ENCODE results near the gene STX18. TPM values are rescaled to one million over a fixed set of nuclear protein-coding genes. Genes with fewer than 3 reads are reported as not detected.

Gene STX18
- total RNA-seq, 1 donor from 2014 or later, result 20.4 TPM

DNA sequence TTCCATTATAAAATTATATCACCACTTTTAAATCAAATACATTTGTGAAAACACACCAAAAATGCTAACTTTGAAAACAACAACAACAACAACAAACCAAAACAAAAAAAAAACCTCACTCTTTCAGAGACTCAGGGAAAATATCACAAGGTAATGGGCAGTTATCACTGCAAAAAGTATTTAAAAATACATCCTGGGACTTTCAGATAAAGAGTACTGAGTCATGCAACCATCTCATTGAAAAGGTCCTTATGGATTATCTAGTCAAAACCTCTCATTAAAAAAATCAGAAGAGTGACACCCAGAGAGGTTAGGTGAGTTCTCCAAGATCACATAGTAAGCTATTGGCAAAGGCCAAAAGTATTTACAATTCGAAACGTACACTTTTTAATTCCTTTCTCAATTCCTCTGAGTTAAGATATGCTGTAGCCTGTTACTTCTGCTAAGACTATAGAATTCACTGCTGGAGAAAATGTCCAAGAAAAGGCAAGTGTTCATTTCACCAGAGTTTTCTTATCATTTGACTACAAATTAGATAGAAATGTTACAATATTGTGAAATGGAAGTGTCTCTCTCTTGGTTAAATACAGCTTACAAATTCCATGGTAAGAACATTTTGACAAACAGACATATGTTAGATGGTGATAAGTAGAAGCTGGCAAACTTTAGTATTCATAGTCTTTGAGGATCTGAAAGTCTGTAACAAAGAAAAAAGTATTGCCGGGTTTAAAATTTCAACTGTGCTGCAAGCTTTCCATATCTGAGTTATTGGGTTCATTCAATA is 9.3 kb downstream of the STX18 start:
- H3K4me1 ChIP-seq, result peaks cover 48% of the 10 kb centered on the region
- H3K27me3 ChIP-seq, result no peaks in the 10 kb centered on the region
- H3K4me3 ChIP-seq, result no peak overlapping the region
- TF ChIP-seq POLR2AphosphoS5 (IDR thresholded peaks at IDR 0.05; ENCODE audit: insufficient read depth in 1 of 2, low read depth in 1 of 2) (no peak), POLR2A (IDR thresholded peaks at IDR 0.05) (no peak)
- TF ChIP-seq, protein P1, sequence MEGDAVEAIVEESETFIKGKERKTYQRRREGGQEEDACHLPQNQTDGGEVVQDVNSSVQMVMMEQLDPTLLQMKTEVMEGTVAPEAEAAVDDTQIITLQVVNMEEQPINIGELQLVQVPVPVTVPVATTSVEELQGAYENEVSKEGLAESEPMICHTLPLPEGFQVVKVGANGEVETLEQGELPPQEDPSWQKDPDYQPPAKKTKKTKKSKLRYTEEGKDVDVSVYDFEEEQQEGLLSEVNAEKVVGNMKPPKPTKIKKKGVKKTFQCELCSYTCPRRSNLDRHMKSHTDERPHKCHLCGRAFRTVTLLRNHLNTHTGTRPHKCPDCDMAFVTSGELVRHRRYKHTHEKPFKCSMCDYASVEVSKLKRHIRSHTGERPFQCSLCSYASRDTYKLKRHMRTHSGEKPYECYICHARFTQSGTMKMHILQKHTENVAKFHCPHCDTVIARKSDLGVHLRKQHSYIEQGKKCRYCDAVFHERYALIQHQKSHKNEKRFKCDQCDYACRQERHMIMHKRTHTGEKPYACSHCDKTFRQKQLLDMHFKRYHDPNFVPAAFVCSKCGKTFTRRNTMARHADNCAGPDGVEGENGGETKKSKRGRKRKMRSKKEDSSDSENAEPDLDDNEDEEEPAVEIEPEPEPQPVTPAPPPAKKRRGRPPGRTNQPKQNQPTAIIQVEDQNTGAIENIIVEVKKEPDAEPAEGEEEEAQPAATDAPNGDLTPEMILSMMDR (IDR thresholded peaks at IDR 0.05), result no peak
- intact Hi-C loops (cut with DNase I), result no loop called here
- no peak for DNase-seq (ENCODE audit: extremely low spot score in 2 of 2)
- H3K9me3 ChIP-seq, result no peaks in the 10 kb centered on the region
- H3K36me3 ChIP-seq, result no peaks in the 10 kb centered on the region
- H3K27ac ChIP-seq, result no peak overlapping the region

DNA sequence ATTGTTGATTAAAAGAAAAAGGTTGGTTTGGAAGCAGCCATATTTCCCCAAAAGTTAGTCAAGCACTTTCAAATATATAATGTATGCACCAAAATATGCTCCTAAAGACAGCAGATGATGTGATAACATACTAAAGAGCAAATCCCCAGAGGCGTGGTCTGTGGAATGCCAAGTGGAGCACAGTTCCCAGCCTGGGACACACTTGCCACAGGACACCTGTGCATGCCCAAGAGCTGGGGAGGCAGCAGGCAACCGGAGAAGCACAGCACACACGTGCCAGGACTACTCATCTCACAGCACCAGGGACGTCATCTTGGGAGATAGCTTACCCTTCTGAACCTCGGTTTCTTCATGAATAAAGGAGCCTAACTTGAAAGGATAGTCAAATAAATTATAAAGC is 12.5 kb downstream of the STX18 start:
- Histone ChIP-seq H3K27me3 (no peaks in the 10 kb centered on the region), H3K4me1 (peaks cover 32% of the 10 kb centered on the region), H3K36me3 (no peaks in the 10 kb centered on the region), H3K27ac (no peak overlapping the region), H3K4me3 (no peak overlapping the region), H3K9me3 (no peaks in the 10 kb centered on the region)
- no peak for DNase-seq (ENCODE audit: extremely low spot score in 2 of 2)
- intact Hi-C loops (cut with DNase I), result no loop called here
- TF ChIP-seq POLR2A (IDR thresholded peaks at IDR 0.05) (no peak), POLR2AphosphoS5 (IDR thresholded peaks at IDR 0.05; ENCODE audit: insufficient read depth in 1 of 2, low read depth in 1 of 2) (no peak)
- TF ChIP-seq, protein P1 (IDR thresholded peaks at IDR 0.05), result no peak

DNA sequence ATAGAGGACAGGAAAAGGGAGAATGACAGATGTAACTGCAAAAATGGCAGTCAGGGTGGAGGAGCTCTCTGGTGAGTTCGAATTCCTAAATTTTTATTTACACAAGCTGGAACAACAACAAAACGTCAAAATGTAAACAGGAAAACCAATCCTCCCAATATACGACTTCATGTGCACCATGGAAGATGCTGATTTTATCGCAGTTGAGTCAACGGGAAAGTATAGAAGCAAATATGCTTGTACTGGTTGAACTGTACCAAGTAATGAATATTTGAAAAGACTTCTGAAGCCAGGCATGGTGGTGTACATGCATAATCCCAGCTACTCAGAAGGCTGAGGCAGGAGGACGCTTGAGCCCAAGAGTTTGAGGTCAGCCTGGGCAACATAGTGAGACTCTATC is 15.4 kb downstream of the STX18 start:
- Histone ChIP-seq H3K27ac (no peak overlapping the region), H3K9me3 (no peaks in the 10 kb centered on the region), H3K27me3 (no peaks in the 10 kb centered on the region), H3K36me3 (no peaks in the 10 kb centered on the region), H3K4me3 (no peak overlapping the region), H3K4me1 (peaks cover 28% of the 10 kb centered on the region)
- intact Hi-C loops (cut with DNase I), result no loop called here
- no peak for TF ChIP-seq POLR2AphosphoS5 (IDR thresholded peaks at IDR 0.05; ENCODE audit: insufficient read depth in 1 of 2, low read depth in 1 of 2)
- TF ChIP-seq, protein P1 (IDR thresholded peaks at IDR 0.05), result no peak
- no peak for TF ChIP-seq POLR2A (IDR thresholded peaks at IDR 0.05)
- DNase-seq (ENCODE audit: extremely low spot score in 2 of 2), result no peak

DNA sequence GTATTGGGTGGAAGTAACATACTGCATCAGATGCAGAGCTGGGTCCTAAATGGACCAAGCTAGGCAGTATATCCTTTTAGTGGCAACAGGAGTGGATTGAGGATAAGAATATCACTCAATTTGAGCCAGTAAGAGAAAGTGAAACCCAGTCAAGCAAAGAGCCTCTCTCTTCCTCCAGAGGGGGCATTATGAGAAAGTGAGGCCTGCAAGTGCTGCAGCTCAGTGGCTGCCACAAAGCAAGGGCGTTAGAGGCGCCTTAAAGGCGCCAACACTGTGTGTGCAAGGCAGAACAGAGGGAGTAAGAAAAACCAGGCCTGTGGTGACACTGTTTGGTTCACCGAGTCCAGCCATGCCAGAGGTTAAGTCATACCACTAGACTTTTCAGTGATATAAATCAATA is 17.5 kb downstream of the STX18 start:
- Histone ChIP-seq H3K9me3 (no peaks in the 10 kb centered on the region), H3K36me3 (no peaks in the 10 kb centered on the region), H3K27me3 (no peaks in the 10 kb centered on the region), H3K4me3 (no peak overlapping the region), H3K4me1 (peaks cover 25% of the 10 kb centered on the region), H3K27ac (peak overlapping the region; percentile 9)
- no peak for DNase-seq (ENCODE audit: extremely low spot score in 2 of 2)
- intact Hi-C loops (cut with DNase I), result no loop called here
- no peak for TF ChIP-seq POLR2A (IDR thresholded peaks at IDR 0.05)
- TF ChIP-seq, protein P1 (IDR thresholded peaks at IDR 0.05), result no peak
- no peak for TF ChIP-seq POLR2AphosphoS5 (IDR thresholded peaks at IDR 0.05; ENCODE audit: insufficient read depth in 1 of 2, low read depth in 1 of 2)

DNA sequence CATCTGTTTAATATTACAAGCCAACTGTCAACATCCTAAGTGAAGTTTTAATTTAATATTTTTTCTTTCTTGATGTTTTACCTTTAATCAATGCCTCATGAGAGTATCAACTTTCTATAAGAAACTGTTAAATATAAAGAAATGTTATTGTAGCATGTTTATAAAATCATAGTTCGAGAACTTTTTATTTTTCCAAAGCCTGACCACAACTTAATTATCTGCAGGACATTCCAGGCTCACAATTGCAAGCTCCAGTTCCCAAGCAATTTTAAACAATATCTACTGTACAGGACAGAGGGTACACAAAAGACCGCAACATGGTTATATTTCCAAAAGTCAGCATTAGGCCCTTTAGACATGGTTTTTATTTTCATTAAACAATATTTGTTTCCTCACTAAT is 20.1 kb downstream of the STX18 start:
- Histone ChIP-seq H3K27ac (peak overlapping the region; percentile 65), H3K4me3 (no peak overlapping the region), H3K9me3 (no peaks in the 10 kb centered on the region), H3K36me3 (no peaks in the 10 kb centered on the region), H3K4me1 (peaks cover 30% of the 10 kb centered on the region), H3K27me3 (no peaks in the 10 kb centered on the region)
- TF ChIP-seq POLR2AphosphoS5 (IDR thresholded peaks at IDR 0.05; ENCODE audit: insufficient read depth in 1 of 2, low read depth in 1 of 2) (no peak), POLR2A (IDR thresholded peaks at IDR 0.05) (no peak)
- TF ChIP-seq, protein P1 (IDR thresholded peaks at IDR 0.05), result no peak
- intact Hi-C loops (cut with DNase I), result no loop called here
- DNase-seq (ENCODE audit: extremely low spot score in 2 of 2), result no peak
